Neural crest cell (in vitro differentiated cells): ENCODE results near the gene SORCS1. TPM values are rescaled to one million over a fixed set of nuclear protein-coding genes. Genes with fewer than 3 reads are reported as not detected.

Experiments
- DNase-seq: peaks from one replicate; pipeline ENCODE4 v3.0.0; 2021; ENCODE audit warnings: low read depth, mixed read lengths, low spot score
- H3K27ac Mint-ChIP-seq: one replicate; pipeline ENCODE4 v1.8.0; 2021; ENCODE audit warnings: mild to moderate bottlenecking, mixed read lengths; ENCODE audit not compliant: unreplicated experiment
- H3K27me3 Mint-ChIP-seq: 2 replicates; pipeline ENCODE4 v1.8.0; 2021; ENCODE audit warnings: low read depth, mild to moderate bottlenecking, mixed read lengths
- H3K36me3 Mint-ChIP-seq: 2 replicates; pipeline ENCODE4 v1.8.0; 2021; ENCODE audit warnings: low read depth, mild to moderate bottlenecking, mixed read lengths
- H3K4me1 Mint-ChIP-seq: 2 replicates; pipeline ENCODE4 v1.8.0; 2021; ENCODE audit warnings: mixed read lengths
- H3K4me3 Mint-ChIP-seq: one replicate; pipeline ENCODE4 v1.8.0; 2021; ENCODE audit warnings: mild to moderate bottlenecking, mixed read lengths
- H3K9me3 Mint-ChIP-seq: 2 replicates; pipeline ENCODE4 v1.8.0; 2021; ENCODE audit warnings: mixed read lengths
- total RNA-seq: library from RNA; stranded (reverse); gene quantifications from 2 replicates; pipeline ENCODE4 v1.2.1, GENCODE V29; 2021
- TF ChIP-seq, protein P1 (sequence below): fragments of 200-600 bp; sonication (generic); conservative IDR thresholded peaks from 2 replicates; pipeline ENCODE4 v1.5.0; 2021; ENCODE audit warnings: antibody characterized with exemption, mild to moderate bottlenecking

SORCS1 gene
- total RNA-seq, 1 donor from 2014 or later, result 8.2 TPM

DNA sequence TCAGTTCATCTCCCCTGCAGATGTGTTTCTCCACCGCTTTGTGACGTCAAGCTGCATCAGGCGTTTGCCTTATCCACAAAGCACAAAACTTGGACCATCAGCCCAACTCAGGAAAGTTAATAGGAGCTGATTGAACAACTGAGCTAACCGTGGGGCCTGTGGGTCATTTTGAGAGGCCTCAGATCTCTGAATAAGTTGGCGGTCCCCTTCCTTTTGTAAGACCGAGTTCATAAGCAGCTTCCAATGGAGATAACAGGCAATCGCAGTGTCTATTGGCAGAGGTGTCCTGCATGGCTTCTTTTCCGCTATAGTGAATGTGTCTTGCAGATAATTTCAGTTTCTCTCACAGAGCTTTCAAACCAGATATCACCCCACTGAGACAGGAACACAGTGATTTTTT, 154.0 kb downstream of the SORCS1 start:
- DNase-seq, result no peak
- peaks cover 6% of the 10 kb centered on the region for H3K36me3 Mint-ChIP-seq
- H3K27ac Mint-ChIP-seq, result no peak overlapping the region
- H3K4me1 Mint-ChIP-seq, result peaks cover 12% of the 10 kb centered on the region
- TF ChIP-seq, protein P1, sequence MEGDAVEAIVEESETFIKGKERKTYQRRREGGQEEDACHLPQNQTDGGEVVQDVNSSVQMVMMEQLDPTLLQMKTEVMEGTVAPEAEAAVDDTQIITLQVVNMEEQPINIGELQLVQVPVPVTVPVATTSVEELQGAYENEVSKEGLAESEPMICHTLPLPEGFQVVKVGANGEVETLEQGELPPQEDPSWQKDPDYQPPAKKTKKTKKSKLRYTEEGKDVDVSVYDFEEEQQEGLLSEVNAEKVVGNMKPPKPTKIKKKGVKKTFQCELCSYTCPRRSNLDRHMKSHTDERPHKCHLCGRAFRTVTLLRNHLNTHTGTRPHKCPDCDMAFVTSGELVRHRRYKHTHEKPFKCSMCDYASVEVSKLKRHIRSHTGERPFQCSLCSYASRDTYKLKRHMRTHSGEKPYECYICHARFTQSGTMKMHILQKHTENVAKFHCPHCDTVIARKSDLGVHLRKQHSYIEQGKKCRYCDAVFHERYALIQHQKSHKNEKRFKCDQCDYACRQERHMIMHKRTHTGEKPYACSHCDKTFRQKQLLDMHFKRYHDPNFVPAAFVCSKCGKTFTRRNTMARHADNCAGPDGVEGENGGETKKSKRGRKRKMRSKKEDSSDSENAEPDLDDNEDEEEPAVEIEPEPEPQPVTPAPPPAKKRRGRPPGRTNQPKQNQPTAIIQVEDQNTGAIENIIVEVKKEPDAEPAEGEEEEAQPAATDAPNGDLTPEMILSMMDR, result no peak
- peaks cover 10% of the 10 kb centered on the region for H3K9me3 Mint-ChIP-seq
- no peaks in the 10 kb centered on the region for H3K27me3 Mint-ChIP-seq
- no peak overlapping the region for H3K4me3 Mint-ChIP-seq

DNA sequence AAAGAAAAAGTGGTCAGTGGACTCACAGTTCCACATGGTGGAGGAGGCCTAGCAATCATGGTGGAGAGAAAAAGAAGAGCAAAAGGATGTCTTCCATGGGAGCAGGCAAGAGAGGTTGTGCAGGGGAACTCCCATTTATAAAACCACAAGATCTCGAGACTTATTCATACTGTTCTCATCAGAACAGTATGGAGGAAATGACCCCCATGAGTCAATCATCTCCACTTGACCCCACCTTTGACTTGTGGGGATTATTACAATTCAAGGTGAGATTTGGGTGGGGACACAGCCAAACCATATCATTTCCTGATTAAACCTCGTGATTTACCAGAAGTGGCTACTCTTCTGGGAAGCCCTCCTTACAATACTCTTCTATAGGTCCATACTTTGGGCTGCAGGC, 160.1 kb downstream of the SORCS1 start:
- H3K27ac Mint-ChIP-seq, result no peak overlapping the region
- H3K4me1 Mint-ChIP-seq, result peaks cover 7% of the 10 kb centered on the region
- H3K27me3 Mint-ChIP-seq, result no peaks in the 10 kb centered on the region
- DNase-seq, result no peak
- peaks cover 6% of the 10 kb centered on the region for H3K9me3 Mint-ChIP-seq
- H3K4me3 Mint-ChIP-seq, result no peak overlapping the region
- TF ChIP-seq, protein P1, result no peak
- H3K36me3 Mint-ChIP-seq, result peaks cover 4% of the 10 kb centered on the region

DNA sequence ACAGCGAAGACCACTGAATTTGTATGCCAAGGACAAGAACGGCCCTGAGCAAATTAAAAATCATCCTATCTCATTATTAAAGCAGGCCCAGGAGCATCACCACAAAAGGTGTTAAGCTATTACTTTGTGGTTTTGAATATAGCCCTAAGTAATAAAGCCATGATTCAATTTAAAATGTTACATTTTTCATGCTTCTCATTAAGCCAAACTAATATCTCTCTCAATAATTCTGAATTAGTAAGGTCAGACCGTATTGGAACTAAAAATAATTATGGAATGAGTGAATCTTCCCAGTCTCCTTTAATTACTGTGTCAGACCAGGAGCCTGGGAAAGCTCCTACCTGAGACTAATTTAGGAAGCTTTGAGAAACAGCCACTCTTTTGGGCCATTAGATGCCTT, 162.4 kb downstream of the SORCS1 start:
- H3K4me3 Mint-ChIP-seq, result no peak overlapping the region
- TF ChIP-seq, protein P1, result no peak

DNA sequence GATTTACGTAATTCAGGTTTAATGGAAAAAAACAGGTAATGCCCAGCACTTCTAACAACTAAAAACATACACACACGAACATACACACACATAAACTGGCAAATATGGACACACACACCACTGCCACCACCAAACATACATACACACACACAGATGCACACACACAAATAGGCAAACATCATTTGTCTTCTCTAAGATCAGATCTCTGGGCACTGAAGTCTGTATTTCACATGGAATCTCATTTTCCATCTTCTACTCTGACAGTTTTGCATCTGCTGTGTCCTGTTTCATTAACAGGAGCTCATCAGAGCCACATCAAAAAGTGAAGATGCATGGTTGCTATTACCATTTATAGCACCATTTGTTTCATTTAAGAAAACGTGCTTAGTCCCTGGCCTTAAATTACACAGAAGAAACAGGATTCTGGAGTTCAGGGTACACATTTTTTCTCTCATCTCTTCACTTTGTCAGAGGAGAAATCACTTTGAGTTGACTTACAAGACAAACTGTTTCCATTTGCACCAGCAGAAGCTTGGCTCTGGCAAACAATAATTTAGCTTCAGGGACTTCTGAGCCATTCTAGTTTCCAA, 165.3 kb downstream of the SORCS1 start:
- TF ChIP-seq, protein P1, result no peak
- Mint-ChIP-seq H3K36me3 (peaks cover 2% of the 10 kb centered on the region), H3K4me1 (peaks cover 5% of the 10 kb centered on the region), H3K9me3 (no peaks in the 10 kb centered on the region), H3K27ac (no peak overlapping the region), H3K4me3 (no peak overlapping the region), H3K27me3 (no peaks in the 10 kb centered on the region)
- DNase-seq, result no peak

More for the DNA sequence above, 162.4 kb downstream of the SORCS1 start:
- DNase-seq, result no peak
- H3K27ac Mint-ChIP-seq, result no peak overlapping the region
- peaks cover 4% of the 10 kb centered on the region for H3K9me3 Mint-ChIP-seq
- peaks cover 12% of the 10 kb centered on the region for H3K4me1 Mint-ChIP-seq
- peaks cover 4% of the 10 kb centered on the region for H3K36me3 Mint-ChIP-seq
- H3K27me3 Mint-ChIP-seq, result no peaks in the 10 kb centered on the region

DNA sequence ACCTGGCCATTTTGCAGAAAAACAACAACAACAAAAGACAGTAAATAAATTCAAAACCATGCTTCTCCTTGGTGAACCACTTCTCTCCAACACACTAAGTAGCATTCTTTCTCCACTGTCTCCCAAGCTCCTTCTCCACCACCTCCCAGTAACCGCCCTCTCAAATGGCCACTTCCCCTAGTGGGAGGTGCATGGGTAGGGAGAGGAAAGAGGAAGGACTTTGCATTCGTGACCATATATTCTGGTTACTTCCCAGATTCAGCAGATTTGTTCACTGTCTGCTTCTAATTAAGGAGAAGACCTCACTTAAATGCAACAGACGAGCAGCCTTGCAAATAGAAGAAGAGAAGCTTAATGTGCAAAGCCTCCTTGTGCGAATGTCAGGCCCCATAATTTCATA, 166.8 kb downstream of the SORCS1 start:
- TF ChIP-seq, protein P1, result no peak
- Mint-ChIP-seq H3K4me1 (peaks cover 5% of the 10 kb centered on the region), H3K9me3 (no peaks in the 10 kb centered on the region), H3K27ac (no peak overlapping the region), H3K4me3 (no peak overlapping the region), H3K36me3 (no peaks in the 10 kb centered on the region), H3K27me3 (no peaks in the 10 kb centered on the region)
- DNase-seq, result no peak

DNA sequence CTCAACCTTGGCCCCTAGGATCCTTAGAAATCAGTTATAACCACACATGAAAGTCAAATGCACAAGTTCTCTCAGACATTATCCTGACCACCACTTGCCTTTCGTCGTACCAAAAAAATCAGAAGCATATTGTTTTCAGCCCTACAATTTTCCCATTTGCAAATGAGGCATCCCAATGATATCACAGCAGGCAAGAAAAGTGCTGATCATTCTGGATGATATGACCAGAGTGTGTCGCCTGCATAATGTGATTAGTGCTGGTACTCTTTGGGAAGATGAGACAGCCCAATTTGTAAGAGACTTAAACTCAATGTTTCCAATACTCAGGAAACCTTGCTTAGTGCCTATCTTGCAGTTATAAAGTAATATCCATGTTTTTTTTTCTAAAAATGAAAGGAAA, 168.0 kb downstream of the SORCS1 start:
- no peak overlapping the region for H3K4me3 Mint-ChIP-seq
- H3K9me3 Mint-ChIP-seq, result no peaks in the 10 kb centered on the region
- no peaks in the 10 kb centered on the region for H3K27me3 Mint-ChIP-seq
- no peaks in the 10 kb centered on the region for H3K36me3 Mint-ChIP-seq
- no peak overlapping the region for H3K27ac Mint-ChIP-seq
- TF ChIP-seq, protein P1, result no peak
- no peak for DNase-seq
- peaks cover 5% of the 10 kb centered on the region for H3K4me1 Mint-ChIP-seq
